Panc1 (cell line): ENCODE results near the gene SHC3. TPM values are rescaled to one million over a fixed set of nuclear protein-coding genes. Genes with fewer than 3 reads are reported as not detected.

Source experiments
- ATAC-seq: fragments of 200-7000 bp; cut with Tn5 transposase; 2 replicates; pipeline ENCODE4 v1.9.1; 2020; ENCODE audit warnings: mild to moderate bottlenecking, moderate library complexity
- BruUV-seq: library from RNA; stranded (reverse); fragments of 400-500 nt; replicated peaks from 2 replicates; lab custom pipeline; 2021; lab: Mats Ljungman, UMichigan
- CTCF ChIA-PET: fragments of 300-600 bp; sonication (Branson Sonifier 250); formaldehyde crosslinking; loops from one replicate; lab custom pipeline; 2022; ENCODE audit warnings: antibody characterized with exemption; lab: Charles Lee
- POLR2A ChIA-PET: fragments of 300-600 bp; sonication (Branson Sonifier 250); formaldehyde crosslinking; loops from one replicate; lab custom pipeline; 2022; ENCODE audit warnings: antibody characterized with exemption; lab: Charles Lee
- DNase-seq: peaks from one replicate; pipeline ENCODE4 v3.0.0-alpha.2; 2010; ENCODE audit warnings: low read depth, low spot score
- H3K27ac ChIP-seq: 2 replicates; pipeline ENCODE4 v1.5.1; 2011; ENCODE audit warnings: mild to moderate bottlenecking, low read length, inconsistent platforms
- H3K27me3 ChIP-seq: fragments of 200-500 bp; sonication (Bioruptor generic); 2 replicates; pipeline ENCODE4 v1.6.0; 2014; ENCODE audit warnings: low read length, inconsistent platforms; ENCODE audit not compliant: control insufficient read depth, insufficient read depth
- H3K36me3 ChIP-seq: fragments of 200-500 bp; sonication (Bioruptor generic); 2 replicates; pipeline ENCODE4 v1.5.1; 2014; ENCODE audit warnings: inconsistent platforms, mild to moderate bottlenecking, low read length, moderate library complexity; ENCODE audit not compliant: control insufficient read depth, insufficient read depth
- H3K4me1 ChIP-seq: 2 replicates; pipeline ENCODE4 v1.5.1; 2011; ENCODE audit warnings: inconsistent platforms, mild to moderate bottlenecking, low read length, moderate library complexity; ENCODE audit not compliant: control insufficient read depth, insufficient read depth
- H3K4me3 ChIP-seq, 2 experiments: 2 replicates each; pipeline ENCODE4 v1.5.1; 2011 to 2012; ENCODE audit warnings: low read depth in 2 of 2, low read length in 2 of 2, mild to moderate bottlenecking in 2 of 2, inconsistent platforms in 1 of 2, moderate library complexity in 1 of 2
- H3K9me3 ChIP-seq: fragments of 200-500 bp; sonication (Bioruptor generic); 2 replicates; pipeline ENCODE4 v1.5.1; 2014; ENCODE audit warnings: low read depth, mild to moderate bottlenecking, inconsistent platforms, low read length, moderate library complexity; ENCODE audit not compliant: control insufficient read depth, insufficient read depth
- POLR2AphosphoS5 ChIP-seq: IDR thresholded peaks from 2 replicates; pipeline ENCODE4 v1.6.1; 2012; ENCODE audit warnings: mild to moderate bottlenecking, low read depth, low read length, moderate library complexity
- SIN3A ChIP-seq: IDR thresholded peaks from 2 replicates; pipeline ENCODE4 v1.6.1; 2012; ENCODE audit warnings: low read depth, mild to moderate bottlenecking, low read length, moderate library complexity, borderline replicate concordance; ENCODE audit not compliant: insufficient read depth
- TCF7L2 ChIP-seq: IDR thresholded peaks from 2 replicates; pipeline ENCODE4 v1.6.1; 2011; ENCODE audit warnings: mild to moderate bottlenecking, low read depth, low read length, inconsistent platforms
- in situ Hi-C: cut with HindIII; loops from 2 replicates; pipeline ENCODE4 v1.10.0; 2016; ENCODE audit warnings: low sequenced_read_pairs, low pct_unique_long_range_greater_than_20kb
- intact Hi-C: fragments of 100-400 bp; cut with micrococcal nuclease; formaldehyde crosslinking; loops from one replicate; pipeline ENCODE4 v1.10.0; 2022; ENCODE audit not compliant: unreplicated experiment
- total RNA-seq: library from RNA; stranded (reverse); gene quantifications from one replicate; pipeline ENCODE4 v1.2.1, GENCODE V29; 2021; ENCODE audit not compliant: unreplicated experiment
- TF ChIP-seq, protein P1 (sequence below), 2 experiments: IDR thresholded peaks; 2 replicates each; pipeline ENCODE4 v1.6.1; 2011 to 2012; ENCODE audit warnings: low read depth in 2 of 2, control low read depth in 1 of 2, low read length in 1 of 2, mild to moderate bottlenecking in 1 of 2, moderate library complexity in 1 of 2; ENCODE audit not compliant: insufficient read depth in 1 of 2
- TF ChIP-seq, protein P2 (sequence below): fragments of 450-650 bp; IDR thresholded peaks from 2 replicates; pipeline ENCODE4 v1.5.1; 2017; ENCODE audit warnings: mild to moderate bottlenecking

The SHC3 gene
- total RNA-seq, 1 experiment from 2014 or later, result 1.7 TPM

DNA sequence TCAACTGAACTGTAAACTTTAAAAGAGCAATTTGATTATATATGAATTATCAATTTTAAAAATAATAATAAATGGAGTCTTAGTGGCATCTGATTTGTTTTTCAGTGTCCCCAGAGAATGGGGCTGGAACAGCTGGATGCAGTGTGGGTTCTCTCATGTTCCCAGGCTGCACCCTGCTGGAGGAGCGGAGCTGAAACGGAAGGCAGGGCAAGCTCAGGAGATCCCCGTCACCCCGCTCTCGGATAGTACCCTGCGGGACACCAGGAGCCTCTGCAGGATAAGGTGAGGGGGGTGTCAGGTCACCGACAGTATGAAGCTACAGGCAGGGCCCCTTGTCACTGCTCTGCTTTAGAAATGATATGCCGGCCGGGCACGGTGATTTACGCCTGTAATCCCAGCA, 130.0 kb downstream of the SHC3 start:
- in situ Hi-C loops, result no loop called here
- no peaks in the 10 kb centered on the region for H3K9me3 ChIP-seq
- ATAC-seq (no peak), DNase-seq (no peak)
- TF ChIP-seq POLR2AphosphoS5, result no peak
- TF ChIP-seq, protein P1, sequence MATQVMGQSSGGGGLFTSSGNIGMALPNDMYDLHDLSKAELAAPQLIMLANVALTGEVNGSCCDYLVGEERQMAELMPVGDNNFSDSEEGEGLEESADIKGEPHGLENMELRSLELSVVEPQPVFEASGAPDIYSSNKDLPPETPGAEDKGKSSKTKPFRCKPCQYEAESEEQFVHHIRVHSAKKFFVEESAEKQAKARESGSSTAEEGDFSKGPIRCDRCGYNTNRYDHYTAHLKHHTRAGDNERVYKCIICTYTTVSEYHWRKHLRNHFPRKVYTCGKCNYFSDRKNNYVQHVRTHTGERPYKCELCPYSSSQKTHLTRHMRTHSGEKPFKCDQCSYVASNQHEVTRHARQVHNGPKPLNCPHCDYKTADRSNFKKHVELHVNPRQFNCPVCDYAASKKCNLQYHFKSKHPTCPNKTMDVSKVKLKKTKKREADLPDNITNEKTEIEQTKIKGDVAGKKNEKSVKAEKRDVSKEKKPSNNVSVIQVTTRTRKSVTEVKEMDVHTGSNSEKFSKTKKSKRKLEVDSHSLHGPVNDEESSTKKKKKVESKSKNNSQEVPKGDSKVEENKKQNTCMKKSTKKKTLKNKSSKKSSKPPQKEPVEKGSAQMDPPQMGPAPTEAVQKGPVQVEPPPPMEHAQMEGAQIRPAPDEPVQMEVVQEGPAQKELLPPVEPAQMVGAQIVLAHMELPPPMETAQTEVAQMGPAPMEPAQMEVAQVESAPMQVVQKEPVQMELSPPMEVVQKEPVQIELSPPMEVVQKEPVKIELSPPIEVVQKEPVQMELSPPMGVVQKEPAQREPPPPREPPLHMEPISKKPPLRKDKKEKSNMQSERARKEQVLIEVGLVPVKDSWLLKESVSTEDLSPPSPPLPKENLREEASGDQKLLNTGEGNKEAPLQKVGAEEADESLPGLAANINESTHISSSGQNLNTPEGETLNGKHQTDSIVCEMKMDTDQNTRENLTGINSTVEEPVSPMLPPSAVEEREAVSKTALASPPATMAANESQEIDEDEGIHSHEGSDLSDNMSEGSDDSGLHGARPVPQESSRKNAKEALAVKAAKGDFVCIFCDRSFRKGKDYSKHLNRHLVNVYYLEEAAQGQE (IDR thresholded peaks at IDR 0.05; ENCODE audit: insufficient read depth in 1 of 2, low read depth in 2 of 2, low read length in 1 of 2), result no peak
- TF ChIP-seq, protein P2, sequence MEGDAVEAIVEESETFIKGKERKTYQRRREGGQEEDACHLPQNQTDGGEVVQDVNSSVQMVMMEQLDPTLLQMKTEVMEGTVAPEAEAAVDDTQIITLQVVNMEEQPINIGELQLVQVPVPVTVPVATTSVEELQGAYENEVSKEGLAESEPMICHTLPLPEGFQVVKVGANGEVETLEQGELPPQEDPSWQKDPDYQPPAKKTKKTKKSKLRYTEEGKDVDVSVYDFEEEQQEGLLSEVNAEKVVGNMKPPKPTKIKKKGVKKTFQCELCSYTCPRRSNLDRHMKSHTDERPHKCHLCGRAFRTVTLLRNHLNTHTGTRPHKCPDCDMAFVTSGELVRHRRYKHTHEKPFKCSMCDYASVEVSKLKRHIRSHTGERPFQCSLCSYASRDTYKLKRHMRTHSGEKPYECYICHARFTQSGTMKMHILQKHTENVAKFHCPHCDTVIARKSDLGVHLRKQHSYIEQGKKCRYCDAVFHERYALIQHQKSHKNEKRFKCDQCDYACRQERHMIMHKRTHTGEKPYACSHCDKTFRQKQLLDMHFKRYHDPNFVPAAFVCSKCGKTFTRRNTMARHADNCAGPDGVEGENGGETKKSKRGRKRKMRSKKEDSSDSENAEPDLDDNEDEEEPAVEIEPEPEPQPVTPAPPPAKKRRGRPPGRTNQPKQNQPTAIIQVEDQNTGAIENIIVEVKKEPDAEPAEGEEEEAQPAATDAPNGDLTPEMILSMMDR, result no peak
- TF ChIP-seq SIN3A, result no peak
- TF ChIP-seq TCF7L2, result no peak
- BruUV-seq, result no TSS peak
- intact Hi-C loops, result no loop called here
- CTCF ChIA-PET, result no interaction called here
- H3K4me1 ChIP-seq, result no peaks in the 10 kb centered on the region
- H3K36me3 ChIP-seq, result no peaks in the 10 kb centered on the region
- H3K27ac ChIP-seq, result no peak overlapping the region
- POLR2A ChIA-PET, result no interaction called here
- no peaks in the 10 kb centered on the region for H3K27me3 ChIP-seq
- H3K4me3 ChIP-seq, result no peak overlapping the region

DNA sequence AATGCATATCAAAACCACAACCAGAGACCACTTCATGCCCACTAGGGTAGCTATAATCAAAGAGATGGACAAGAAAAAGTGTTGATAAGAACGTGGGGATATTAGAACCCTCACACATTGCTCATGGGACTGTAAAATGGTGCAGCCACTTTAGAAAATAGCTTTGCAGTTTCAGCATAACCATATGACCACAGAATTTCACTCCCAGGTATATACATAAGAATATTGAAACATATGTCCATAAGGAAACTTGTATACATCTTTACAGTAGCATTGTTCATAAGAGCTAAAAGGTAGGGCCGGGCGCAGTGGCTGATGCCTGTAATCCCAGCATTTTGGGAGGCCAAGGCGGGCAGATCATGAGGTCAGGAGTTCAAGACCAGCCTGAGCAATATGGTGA, 131.0 kb downstream of the SHC3 start:
- no peak for ATAC-seq
- Histone ChIP-seq H3K9me3 (no peaks in the 10 kb centered on the region), H3K4me3 (no peak overlapping the region), H3K27ac (no peak overlapping the region), H3K36me3 (no peaks in the 10 kb centered on the region), H3K4me1 (no peaks in the 10 kb centered on the region), H3K27me3 (no peaks in the 10 kb centered on the region)
- no peak for DNase-seq
- intact Hi-C loops, result no loop called here
- BruUV-seq, result no TSS peak
- POLR2A ChIA-PET, result no interaction called here
- in situ Hi-C loops, result no loop called here
- TF ChIP-seq POLR2AphosphoS5, result no peak
- TF ChIP-seq TCF7L2, result no peak
- TF ChIP-seq SIN3A, result no peak
- TF ChIP-seq, protein P1 (IDR thresholded peaks at IDR 0.05; ENCODE audit: insufficient read depth in 1 of 2, low read depth in 2 of 2, low read length in 1 of 2), result no peak
- TF ChIP-seq, protein P2, result no peak
- CTCF ChIA-PET, result no interaction called here
